CD14-positive monocyte (primary cell): ENCODE measurements around the gene NUP205. TPM values are rescaled to one million over a fixed set of nuclear protein-coding genes. Genes with fewer than 3 reads are reported as not detected.

Experiments
- DNase-seq, 3 donors: peaks; one replicate each; pipeline ENCODE4 v3.0.0-alpha.2; 2011 to 2022
- H2AFZ ChIP-seq: 2 replicates; pipeline ENCODE4 v1.6.0; 2012; ENCODE audit warnings: mild to moderate bottlenecking, low read depth, low read length, inconsistent platforms; ENCODE audit not compliant: insufficient read depth, poor library complexity, severe bottlenecking
- H3K27ac ChIP-seq, 2 donors: 1 replicate in 1 of 2; 2 replicates in 1 of 2; pipeline ENCODE4 v1.5.1; 2012 to 2013; ENCODE audit warnings: low read length in 2 of 2, control low read depth in 1 of 2, inconsistent platforms in 1 of 2, low read depth in 1 of 2, mild to moderate bottlenecking in 1 of 2
- H3K27me3 ChIP-seq, 2 donors: one replicate each; pipeline versions ENCODE4 v1.6.0 to v1.6.1; 2011 to 2013; ENCODE audit warnings: low read length in 2 of 2; ENCODE audit not compliant: control insufficient read depth in 2 of 2, insufficient read depth in 2 of 2
- H3K36me3 ChIP-seq, 2 donors: replicated peaks in 1 of 2; 1 replicate in 1 of 2; 2 replicates in 1 of 2; pipeline versions ENCODE4 v1.5.1 to v1.6.1; 2012 to 2013; ENCODE audit warnings: low read length in 2 of 2, control low read depth in 1 of 2, inconsistent platforms in 1 of 2, mild to moderate bottlenecking in 1 of 2; ENCODE audit not compliant: insufficient read depth in 2 of 2, control insufficient read depth in 1 of 2
- H3K4me1 ChIP-seq, 2 donors: 1 replicate in 1 of 2; 2 replicates in 1 of 2; pipeline versions ENCODE4 v1.5.1 to v1.6.1; 2012 to 2013; ENCODE audit warnings: low read length in 2 of 2, control low read depth in 1 of 2, inconsistent platforms in 1 of 2, mild to moderate bottlenecking in 1 of 2, moderate library complexity in 1 of 2; ENCODE audit not compliant: insufficient read depth in 2 of 2, control insufficient read depth in 1 of 2
- H3K4me2 ChIP-seq: replicated peaks from 2 replicates; pipeline ENCODE3; 2012; ENCODE audit warnings: low read length, moderate library complexity, mild to moderate bottlenecking; ENCODE audit not compliant: poor library complexity, severe bottlenecking; ENCODE audit errors: extremely low read depth
- H3K4me3 ChIP-seq, 3 experiments: fragments of 200-600 bp in 1 of 3; sonication (generic) in 1 of 3; replicated peaks in 1 of 3; 1 replicate in 2 of 3; 2 replicates in 1 of 3; pipeline ENCODE4 v1.5.1; 2011 to 2013; ENCODE audit warnings: low read length in 3 of 3, mild to moderate bottlenecking in 3 of 3, control low read depth in 2 of 3, low read depth in 2 of 3, inconsistent platforms in 1 of 3, moderate library complexity in 1 of 3
- H3K79me2 ChIP-seq: 2 replicates; pipeline ENCODE4 v1.6.0; 2012; ENCODE audit warnings: mild to moderate bottlenecking, control low read depth, inconsistent platforms, low read length, moderate library complexity; ENCODE audit not compliant: insufficient read depth
- H3K9ac ChIP-seq: 2 replicates; pipeline ENCODE4 v1.6.0; 2017; ENCODE audit warnings: low read length, mild to moderate bottlenecking; ENCODE audit not compliant: insufficient read depth, poor library complexity, severe bottlenecking
- H3K9me3 ChIP-seq, 2 donors: replicated peaks in 1 of 2; 1 replicate in 1 of 2; 2 replicates in 1 of 2; pipeline versions ENCODE4 v1.5.1 to v1.6.1; 2012 to 2013; ENCODE audit warnings: low read length in 2 of 2, control low read depth in 1 of 2; ENCODE audit not compliant: control insufficient read depth in 1 of 2, insufficient read depth in 1 of 2
- H4K20me1 ChIP-seq: 2 replicates; pipeline ENCODE4 v1.6.0; 2012; ENCODE audit warnings: mild to moderate bottlenecking, low read length, control low read depth, moderate library complexity; ENCODE audit not compliant: insufficient read depth
- H3K27ac Mint-ChIP-seq, 7 donors: one replicate each; pipeline ENCODE4 v1.8.0; 2020; ENCODE audit warnings: mild to moderate bottlenecking in 7 of 7, mixed read lengths in 7 of 7, moderate library complexity in 6 of 7, inconsistent platforms in 2 of 7
- H3K27me3 Mint-ChIP-seq, 3 donors: one replicate each; pipeline ENCODE4 v1.8.0; 2021 to 2022; ENCODE audit warnings: low read depth in 3 of 3, mild to moderate bottlenecking in 3 of 3, mixed read lengths in 3 of 3, moderate library complexity in 3 of 3, inconsistent platforms in 1 of 3
- H3K36me3 Mint-ChIP-seq, 2 donors: one replicate each; pipeline ENCODE4 v1.8.0; 2020; ENCODE audit warnings: mixed read lengths in 2 of 2, inconsistent platforms in 1 of 2, mild to moderate bottlenecking in 1 of 2
- H3K4me1 Mint-ChIP-seq: one replicate; pipeline ENCODE4 v1.8.0; 2020; ENCODE audit warnings: mild to moderate bottlenecking, mixed read lengths
- H3K4me3 Mint-ChIP-seq, 2 donors: one replicate each; pipeline ENCODE4 v1.8.0; 2020; ENCODE audit warnings: mild to moderate bottlenecking in 2 of 2, mixed read lengths in 2 of 2, moderate library complexity in 1 of 2
- H3K9me3 Mint-ChIP-seq, 7 donors: one replicate each; pipeline ENCODE4 v1.8.0; 2020 to 2022; ENCODE audit warnings: mixed read lengths in 7 of 7, mild to moderate bottlenecking in 6 of 7, moderate library complexity in 6 of 7, inconsistent platforms in 2 of 7
- CTCF ChIP-seq: fragments of 200-600 bp; IDR thresholded peaks from one replicate; pipeline ENCODE4 v1.8.0; 2022; ENCODE audit warnings: antibody characterized with exemption, mild to moderate bottlenecking
- WGBS: methylation state at CpG from one replicate; pipeline ENCODE4 v1.1.5; 2013; ENCODE audit warnings: missing lambda C conversion rate; ENCODE audit not compliant: insufficient coverage; 5-methylcytosine and 5-hydroxymethylcytosine counted together
- intact Hi-C, 2 donors: fragments of 100-400 bp; cut with micrococcal nuclease; formaldehyde crosslinking; loops; one replicate each; pipeline versions ENCODE4 v1.15.0 to v1.15.1; 2023
- polyA plus RNA-seq, 3 donors: library from polyadenylated mRNA; depleted of rRNA in 1 of 3; unstranded in 2 of 3; stranded (reverse) in 1 of 3; fragments of 300-500 nt in 2 of 3; fragments of >200 nt in 1 of 3; fragmentation: Illumina TruSeq in 2 of 3; gene quantifications; 1 replicate in 2 of 3; 2 replicates in 1 of 3; pipeline ENCODE4 v1.2.3, GENCODE V29; 2012 to 2021

Gene NUP205
- polyA plus RNA-seq, 3 donors: 10.9 to 15.2 (median 13.7) TPM

GRCh38 chr7:135552148-135552547, 5.6 kb upstream of the NUP205 start:
- Histone ChIP-seq H3K27me3 (no peaks in the 10 kb centered on the region), H3K27ac (no peak overlapping the region), H4K20me1 (no peaks in the 10 kb centered on the region), H3K79me2 (no peaks in the 10 kb centered on the region), H3K4me2 (no peak overlapping the region), H3K4me1 (peaks cover 0 to 7% of the 10 kb centered on the region in 2 donors), H3K36me3 (no peaks in the 10 kb centered on the region), H3K9me3 (no peaks in the 10 kb centered on the region), H3K4me3 (no peak overlapping the region), H3K9ac (no peak overlapping the region), H2AFZ (no peak overlapping the region)
- TF ChIP-seq CTCF: no peak
- peaks cover 12% of the 10 kb centered on the region for H3K4me1 Mint-ChIP-seq
- WGBS: 89% methylated on average over 3 of the region's 3 CpGs
- H3K9me3 Mint-ChIP-seq: no peaks in the 10 kb centered on the region
- no peaks in the 10 kb centered on the region for H3K36me3 Mint-ChIP-seq
- intact Hi-C loops: no loop called here
- no peak for DNase-seq
- no peak overlapping the region for H3K27ac Mint-ChIP-seq
- no peak overlapping the region for H3K4me3 Mint-ChIP-seq
- H3K27me3 Mint-ChIP-seq: peaks cover 0 to 4% (median 3%) of the 10 kb centered on the region in 3 donors

- Histone ChIP-seq H2AFZ (peak overlapping the region; percentile 14), H3K79me2 (peaks cover 7% of the 10 kb centered on the region), H3K4me2 (no peak overlapping the region), H3K27ac (no peak overlapping the region), H3K4me1 (peaks cover 2 to 11% of the 10 kb centered on the region in 2 donors), H4K20me1 (no peaks in the 10 kb centered on the region), H3K9me3 (no peaks in the 10 kb centered on the region), H3K9ac (no peak overlapping the region), H3K36me3 (no peaks in the 10 kb centered on the region), H3K4me3 (no peak overlapping the region), H3K27me3 (no peaks in the 10 kb centered on the region)
- H3K27ac Mint-ChIP-seq: peak overlapping the region in 3 of 7 donors; percentile 4 to 12 (median 9)
- H3K36me3 Mint-ChIP-seq: no peaks in the 10 kb centered on the region
- no peak overlapping the region for H3K4me3 Mint-ChIP-seq
- H3K4me1 Mint-ChIP-seq: peaks cover 12% of the 10 kb centered on the region
- intact Hi-C loops: no loop called here
- peak; percentile 5 to 45 (median 10) for DNase-seq
- no peak for TF ChIP-seq CTCF
- 83% methylated on average over 2 of the region's 3 CpGs for whole genome bisulfite sequencing
- H3K27me3 Mint-ChIP-seq: peaks cover 0 to 2% (median under 1%) of the 10 kb centered on the region in 3 donors
- no peaks in the 10 kb centered on the region for H3K9me3 Mint-ChIP-seq
Observed at GRCh38 chr7:135553346-135553745, 4.4 kb upstream of the NUP205 start.
